SU-DHL-6 (cell line): ENCODE measurements around the gene PRR33.

Experiments
- H2AFZ ChIP-seq: fragments of 200-600 bp; sonication (generic); 2 replicates; pipeline ENCODE4 v1.6.1; 2014; ENCODE audit warnings: low read depth, mild to moderate bottlenecking, moderate library complexity, mixed read lengths, antibody characterized with exemption, low read length; ENCODE audit not compliant: severe bottlenecking
- H3F3A ChIP-seq: fragments of 200-600 bp; shearing (Covaris generic); 2 replicates; pipeline ENCODE4 v1.6.0; 2016; ENCODE audit warnings: antibody characterized with exemption, mild to moderate bottlenecking; ENCODE audit not compliant: insufficient read depth
- H3K27ac ChIP-seq: fragments of 200-600 bp; sonication (generic); 2 replicates; pipeline ENCODE4 v1.5.1; 2016; ENCODE audit warnings: low read depth, mild to moderate bottlenecking, low read length, moderate library complexity, mixed read lengths
- H3K27me3 ChIP-seq: fragments of 200-600 bp; sonication (generic), shearing (Covaris generic); 2 replicates; pipeline ENCODE4 v1.6.0; 2014; ENCODE audit warnings: mild to moderate bottlenecking, low read length
- H3K36me3 ChIP-seq: fragments of 200-600 bp; sonication (generic); 2 replicates; pipeline ENCODE4 v1.6.1; 2014; ENCODE audit warnings: mild to moderate bottlenecking, low read length, mixed read lengths
- H3K4me2 ChIP-seq: fragments of 300-600, 200-600 bp; shearing (Covaris generic), sonication (generic); 2 replicates; pipeline ENCODE4 v1.6.0; 2014; ENCODE audit warnings: low read length, low read depth, mild to moderate bottlenecking; ENCODE audit not compliant: poor library complexity, severe bottlenecking
- H3K4me3 ChIP-seq: fragments of 200-600 bp; sonication (generic); 2 replicates; pipeline ENCODE4 v1.5.1; 2014; ENCODE audit warnings: antibody characterized with exemption, low read length, mild to moderate bottlenecking, mixed read lengths; ENCODE audit not compliant: insufficient read depth, poor library complexity, severe bottlenecking
- H3K79me2 ChIP-seq: fragments of 200-600 bp; sonication (generic); 2 replicates; pipeline ENCODE4 v1.6.1; 2014; ENCODE audit warnings: mild to moderate bottlenecking, low read length, moderate library complexity; ENCODE audit not compliant: insufficient read depth
- H3K9ac ChIP-seq: fragments of 200-600 bp; sonication (generic); 2 replicates; pipeline ENCODE4 v1.7.0; 2014; ENCODE audit warnings: mild to moderate bottlenecking, low read length
- H3K9me2 ChIP-seq: fragments of 200-600 bp; sonication (generic); replicated peaks from 2 replicates; pipeline ENCODE4 v1.6.1; 2014; ENCODE audit warnings: low read length; ENCODE audit not compliant: insufficient read depth
- H3K9me3 ChIP-seq: fragments of 200-600 bp; sonication (generic); 2 replicates; pipeline ENCODE4 v1.6.1; 2014; ENCODE audit warnings: low read length, mixed read lengths; ENCODE audit not compliant: insufficient read depth
- H4K20me1 ChIP-seq: fragments of 200-600 bp; sonication (generic); 2 replicates; pipeline ENCODE4 v1.6.1; 2014; ENCODE audit warnings: low read depth, mild to moderate bottlenecking, antibody characterized with exemption, low read length, moderate library complexity, mixed read lengths
- CTCF ChIP-seq: fragments of 200-600 bp; sonication (generic); IDR thresholded peaks from one replicate; pipeline ENCODE4 v1.5.1; 2017; ENCODE audit warnings: antibody characterized with exemption, mild to moderate bottlenecking, low read length, moderate library complexity; ENCODE audit not compliant: insufficient read depth, poor library complexity, severe bottlenecking
- EZH2phosphoT487 ChIP-seq: fragments of 200-600 bp; sonication (generic), shearing (Covaris generic); conservative IDR thresholded peaks from 2 replicates; pipeline ENCODE4 v1.6.1; 2018; ENCODE audit warnings: mild to moderate bottlenecking, antibody characterized with exemption, low read length, moderate library complexity, mixed read lengths

PRR33 gene

GRCh38 chr11:1918436-1919315, 27.0 kb upstream of the PRR33 start:
- H3K36me3 ChIP-seq = no peaks in the 10 kb centered on the region
- no peak overlapping the region for H3K27ac ChIP-seq
- no peak overlapping the region for H3K4me2 ChIP-seq
- H2AFZ ChIP-seq = no peak overlapping the region
- no peaks in the 10 kb centered on the region for H4K20me1 ChIP-seq
- H3K79me2 ChIP-seq = no peaks in the 10 kb centered on the region
- H3K9me2 ChIP-seq = no peaks in the 10 kb centered on the region
- TF ChIP-seq EZH2phosphoT487 = no peak
- TF ChIP-seq CTCF = no peak
- no peak overlapping the region for H3K9ac ChIP-seq
- H3F3A ChIP-seq = no peaks in the 10 kb centered on the region
- no peaks in the 10 kb centered on the region for H3K27me3 ChIP-seq
- H3K9me3 ChIP-seq = no peaks in the 10 kb centered on the region
- no peak overlapping the region for H3K4me3 ChIP-seq

- Histone ChIP-seq H3K27me3 (no peaks in the 10 kb centered on the region), H3K9me2 (no peaks in the 10 kb centered on the region), H3F3A (no peaks in the 10 kb centered on the region), H3K9ac (no peak overlapping the region), H3K79me2 (no peaks in the 10 kb centered on the region), H4K20me1 (no peaks in the 10 kb centered on the region), H3K27ac (no peak overlapping the region), H3K9me3 (no peaks in the 10 kb centered on the region), H2AFZ (no peak overlapping the region), H3K4me3 (no peak overlapping the region), H3K4me2 (no peak overlapping the region), H3K36me3 (no peaks in the 10 kb centered on the region)
- TF ChIP-seq EZH2phosphoT487 = no peak
- TF ChIP-seq CTCF = no peak
Measured at GRCh38 chr11:1917523-1918435, 26.1 kb upstream of the PRR33 start.

GRCh38 chr11:1916986-1917522, 25.4 kb upstream of the PRR33 start:
- H3K9me3 ChIP-seq = no peaks in the 10 kb centered on the region
- no peak overlapping the region for H3K4me3 ChIP-seq
- H3K79me2 ChIP-seq = no peaks in the 10 kb centered on the region
- no peaks in the 10 kb centered on the region for H3F3A ChIP-seq
- H3K4me2 ChIP-seq = no peak overlapping the region
- H2AFZ ChIP-seq = no peak overlapping the region
- H3K27me3 ChIP-seq = no peaks in the 10 kb centered on the region
- H3K9me2 ChIP-seq = no peaks in the 10 kb centered on the region
- no peak overlapping the region for H3K27ac ChIP-seq
- TF ChIP-seq EZH2phosphoT487 (no peak), CTCF (no peak)
- no peaks in the 10 kb centered on the region for H3K36me3 ChIP-seq
- no peak overlapping the region for H3K9ac ChIP-seq
- H4K20me1 ChIP-seq = no peaks in the 10 kb centered on the region
